Stimulated activated CD4-positive, alpha-beta T cell treated with anti-CD3 and anti-CD28 coated beads, Interleukin-15, amount 100 ng/mL, for 24 hours (primary cell): Measurements from ENCODE around the gene SEMA3C.

Experiments used
- DNase-seq: peaks from one replicate; pipeline ENCODE4 v3.0.0-alpha.2; 2020

SEMA3C gene

DNA sequence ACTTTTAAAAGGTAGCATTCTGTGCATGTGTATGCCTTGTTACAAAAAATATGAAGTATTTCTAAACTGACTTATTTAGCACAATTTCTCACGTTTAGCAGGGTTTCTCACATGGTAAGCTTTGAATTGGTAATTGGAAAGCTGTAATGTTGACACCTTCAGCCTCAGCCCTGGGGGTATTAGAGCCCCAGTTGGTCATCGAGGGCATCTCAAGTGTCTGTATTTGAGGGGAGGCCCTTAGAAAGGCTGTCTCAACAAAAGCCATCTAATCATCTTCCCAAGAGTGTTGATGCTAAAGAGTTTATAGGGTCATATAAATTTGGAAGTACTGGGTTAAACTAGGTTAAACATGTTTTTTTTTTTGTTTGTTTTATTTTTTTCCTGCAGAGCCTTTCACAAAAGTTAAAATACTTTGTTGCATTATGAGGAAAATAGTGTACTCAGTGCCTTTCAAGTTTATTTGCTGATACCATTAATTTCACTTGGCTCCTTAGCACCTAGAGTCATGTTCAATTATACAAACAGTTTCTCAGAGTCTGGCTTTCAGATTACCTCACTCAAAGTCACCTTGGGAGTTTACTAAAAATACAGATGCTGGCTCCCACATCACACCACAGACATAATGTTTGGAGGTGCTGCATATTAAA, 146.4 kb downstream of the SEMA3C start:
- no peak for DNase-seq

DNA sequence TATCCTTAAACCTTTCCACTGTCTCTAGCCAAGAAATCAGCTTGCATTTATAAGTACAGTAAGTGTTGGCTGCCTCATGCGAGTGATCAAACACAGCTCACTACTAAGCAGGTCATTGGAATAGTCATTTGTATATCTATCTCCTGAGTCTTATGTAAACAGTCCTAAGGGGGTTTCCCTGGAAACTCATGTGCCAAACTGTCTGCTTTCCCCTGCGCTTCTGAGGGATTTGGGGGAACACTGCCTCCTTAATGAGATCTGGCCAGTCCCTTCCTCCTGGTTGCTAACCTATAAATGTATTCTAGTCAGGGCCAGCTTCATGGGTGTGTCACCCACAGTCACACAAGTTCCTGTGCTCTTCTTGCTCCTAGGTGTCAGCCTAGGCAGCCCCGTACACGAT, 147.3 kb downstream of the SEMA3C start:
- DNase-seq = no peak

DNA sequence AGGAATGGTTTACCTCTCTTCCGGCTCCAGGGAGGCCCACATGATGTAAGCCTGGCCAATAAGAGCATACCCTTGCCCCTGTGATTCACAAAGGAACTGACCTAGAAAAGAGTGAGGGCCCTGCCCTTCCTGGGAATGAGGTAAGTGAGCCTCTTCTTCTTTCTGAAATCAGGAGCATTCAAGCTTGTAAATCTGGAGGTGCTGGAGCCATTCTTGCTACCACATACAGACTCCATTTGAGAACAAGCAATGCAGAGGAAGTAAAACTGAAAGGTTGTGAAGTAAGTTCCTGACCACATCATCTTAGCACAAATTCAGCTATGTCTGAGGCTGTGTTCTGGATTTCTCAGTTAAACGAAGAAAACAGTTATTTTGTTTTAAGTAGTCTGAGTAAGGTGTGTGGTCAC, 148.2 kb downstream of the SEMA3C start:
- DNase-seq = no peak

DNA sequence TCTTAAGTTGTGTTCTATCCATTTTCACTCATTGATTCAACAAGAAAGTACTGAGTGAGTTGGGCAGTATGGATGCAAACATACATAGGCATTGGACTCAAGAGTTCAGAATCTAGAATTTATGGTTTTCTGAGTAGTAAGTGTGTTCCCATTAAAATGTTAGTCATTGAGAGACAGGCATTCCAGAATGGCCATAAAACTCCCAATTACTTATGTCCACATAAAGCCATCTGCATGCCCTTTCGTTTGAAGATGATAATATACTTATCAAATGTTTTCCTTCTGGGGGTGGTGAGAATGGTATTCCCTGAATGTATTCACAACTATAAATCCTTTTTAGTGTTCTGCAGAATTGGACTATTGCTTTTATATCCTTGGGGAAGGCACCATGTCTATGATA, 148.8 kb downstream of the SEMA3C start:
- DNase-seq = no peak

DNA sequence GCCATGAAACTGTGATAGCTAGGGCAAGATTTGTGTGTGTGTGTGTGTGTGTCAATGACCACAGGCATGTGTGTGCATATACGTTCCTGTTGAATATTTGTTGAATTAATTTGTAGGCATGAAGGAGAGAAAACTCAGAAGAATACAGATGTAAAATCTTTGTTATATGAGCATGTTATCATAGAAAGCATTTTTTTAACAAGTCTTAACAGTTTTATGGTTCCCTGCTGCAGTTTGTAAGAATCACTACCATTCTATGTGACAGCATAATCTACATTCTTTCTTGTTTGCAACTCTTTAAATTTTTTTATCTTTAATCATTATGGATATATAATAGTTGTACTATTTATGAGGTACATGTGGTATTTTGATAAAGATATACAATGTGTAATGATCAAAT, 150.1 kb downstream of the SEMA3C start:
- DNase-seq = no peak

DNA sequence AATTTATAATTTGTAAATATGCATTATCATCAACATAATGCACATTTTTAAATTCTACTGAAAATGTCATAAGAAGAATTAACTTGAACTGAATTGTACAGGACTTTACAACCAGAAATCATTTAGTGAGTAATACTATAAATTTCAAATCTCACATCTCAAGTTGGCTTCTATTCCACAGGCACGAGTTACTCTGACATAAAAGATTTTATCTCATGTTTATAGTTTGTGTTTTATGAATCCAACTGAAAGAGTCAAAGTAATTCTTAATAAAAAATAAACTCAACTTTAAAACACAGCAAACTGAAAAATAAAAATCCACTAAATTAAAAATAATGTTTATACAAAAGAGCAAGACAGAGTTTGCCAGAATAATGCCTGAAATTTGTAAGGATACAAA, 151.2 kb downstream of the SEMA3C start:
- DNase-seq = no peak

DNA sequence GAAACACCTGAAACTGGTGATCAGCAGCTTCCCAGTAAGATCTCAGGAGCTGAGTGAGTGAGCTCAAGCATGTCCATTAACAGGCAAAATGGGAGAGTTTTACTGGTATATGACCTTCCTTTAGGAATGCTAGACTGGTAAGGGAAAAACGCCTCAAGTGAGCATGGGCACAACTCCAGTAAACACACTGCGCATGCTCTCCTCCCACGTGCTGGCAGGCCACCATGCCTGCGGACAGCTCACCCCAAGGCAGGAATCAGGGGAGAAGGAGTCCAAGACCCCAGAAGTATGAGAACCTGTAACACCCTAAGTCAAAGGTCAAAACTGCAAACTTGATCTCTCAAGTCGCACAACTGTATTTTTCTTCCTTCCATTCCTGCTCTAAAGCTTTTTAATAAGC, 152.1 kb downstream of the SEMA3C start:
- no peak for DNase-seq

DNA sequence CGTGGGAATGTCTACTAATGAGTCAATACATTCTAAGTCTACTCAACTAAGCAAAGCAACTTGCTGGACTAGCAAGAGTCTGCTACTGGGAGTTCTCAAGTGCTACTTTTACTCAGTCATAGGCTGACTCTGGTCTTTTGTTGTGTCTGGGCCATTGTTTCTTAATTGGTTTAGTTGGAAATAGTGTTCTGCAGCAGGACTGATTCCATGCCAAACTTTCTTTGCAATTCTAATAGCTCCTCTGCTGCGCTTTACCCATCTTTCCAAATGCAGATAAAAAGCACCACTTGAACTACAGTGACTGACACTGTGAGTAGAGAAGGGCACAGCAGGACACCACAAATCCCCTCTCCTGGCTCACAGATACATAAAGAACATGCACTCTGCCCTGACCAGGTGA, 154.7 kb downstream of the SEMA3C start:
- no peak for DNase-seq

DNA sequence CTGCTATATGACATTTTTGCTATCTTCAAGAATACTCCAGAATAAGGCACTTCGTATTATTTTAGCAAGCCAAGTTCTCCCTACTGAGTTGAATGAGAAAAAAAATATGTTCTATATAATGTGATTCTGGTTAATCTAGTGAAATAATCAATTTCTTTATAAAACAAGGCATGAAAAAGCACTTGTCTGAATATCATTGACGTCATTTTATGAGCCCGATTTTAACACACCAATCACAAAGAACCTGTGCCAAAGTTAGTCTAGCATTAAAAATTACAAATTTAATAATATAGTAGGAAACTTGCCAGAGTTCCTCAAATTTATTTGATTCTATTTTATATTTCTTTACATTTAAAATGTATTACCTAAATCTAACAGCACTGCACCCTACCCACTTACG, 155.1 kb downstream of the SEMA3C start:
- DNase-seq = no peak

DNA sequence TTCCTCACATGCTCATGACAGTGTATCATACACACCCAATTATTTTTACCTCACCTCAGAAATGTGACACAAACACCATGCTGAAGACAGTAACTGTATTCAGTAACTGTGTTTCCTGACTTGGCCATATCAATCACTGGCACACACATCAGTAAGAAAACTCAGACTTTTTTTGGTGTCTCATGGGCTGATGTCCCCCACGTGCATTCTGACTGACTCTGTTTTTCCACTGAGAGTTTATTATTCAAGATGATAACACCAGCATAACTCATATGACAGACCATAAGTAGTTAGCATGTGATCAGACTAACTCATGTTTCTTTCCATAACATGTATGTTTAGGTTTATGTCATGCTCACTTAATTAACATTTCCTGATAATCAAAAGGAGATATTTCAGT, 155.6 kb downstream of the SEMA3C start:
- no peak for DNase-seq

DNA sequence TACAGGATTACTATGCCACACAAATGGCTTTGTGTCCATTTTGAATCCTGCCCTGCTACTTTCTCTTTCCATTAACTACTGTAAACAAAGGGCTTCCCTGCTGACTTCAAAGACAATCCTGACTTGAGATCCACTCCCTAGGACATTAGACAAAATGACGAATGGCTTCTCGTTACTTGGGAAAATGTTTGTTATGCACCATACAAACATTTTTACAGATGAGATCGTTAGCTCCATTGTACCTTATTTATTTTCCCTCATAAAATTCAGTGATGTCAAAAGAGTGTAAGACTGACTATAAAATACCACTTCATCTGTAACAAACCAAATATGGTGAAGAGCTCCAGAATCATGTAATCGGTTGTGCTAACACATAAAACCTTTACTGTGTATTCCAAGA, 158.6 kb downstream of the SEMA3C start:
- no peak for DNase-seq

DNA sequence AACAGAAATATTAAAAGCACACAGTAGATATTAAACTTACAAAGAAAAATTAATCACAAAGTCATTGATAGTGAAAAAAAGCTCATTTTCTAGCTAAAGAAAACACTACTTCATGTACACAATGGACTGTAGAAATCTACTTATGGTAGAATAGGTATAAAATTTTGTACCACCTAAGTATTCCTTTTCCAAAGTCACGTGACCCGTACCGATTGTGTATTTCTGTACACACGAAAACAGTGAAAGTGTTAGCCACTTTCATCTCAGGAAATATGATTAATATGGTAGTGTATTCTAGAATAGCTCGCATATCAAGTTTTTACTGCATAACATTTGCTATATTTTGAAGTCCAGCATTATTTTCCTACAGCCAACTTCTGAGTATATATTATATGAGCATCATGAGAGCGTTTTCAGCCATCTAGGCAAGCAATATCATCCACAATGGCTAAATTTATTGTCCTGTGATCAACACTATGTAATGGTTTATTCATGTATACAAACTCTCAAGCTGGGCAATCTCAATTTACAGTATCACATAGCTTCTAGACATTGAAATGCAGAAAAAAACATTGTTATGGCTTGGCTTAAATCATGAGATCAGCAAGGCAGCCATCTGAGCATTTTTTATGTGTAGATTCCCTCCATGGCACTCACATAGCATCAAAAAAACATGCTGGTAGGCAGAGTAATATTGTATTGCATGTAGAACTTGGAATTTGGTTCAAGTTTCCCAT, 165.7 kb downstream of the SEMA3C start:
- no peak for DNase-seq

DNA sequence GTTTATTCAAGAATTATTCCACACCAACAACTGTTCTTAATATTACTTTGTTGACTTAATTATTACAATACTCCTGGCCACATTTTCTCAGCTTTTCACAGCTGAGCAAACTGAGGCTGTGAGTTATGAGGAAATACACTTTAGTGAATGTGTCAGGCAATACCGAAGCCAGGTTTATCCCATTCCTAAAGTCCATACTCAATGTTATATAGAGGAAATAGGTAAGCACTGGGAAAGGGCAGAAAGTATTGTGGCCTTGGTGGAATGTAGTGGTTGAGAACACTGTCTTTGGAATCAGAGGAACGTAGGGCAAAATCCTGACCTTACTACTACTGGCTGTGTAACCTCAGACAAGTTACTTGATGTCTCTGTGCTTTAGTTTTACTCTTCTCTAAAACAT, 169.6 kb downstream of the SEMA3C start:
- no peak for DNase-seq

DNA sequence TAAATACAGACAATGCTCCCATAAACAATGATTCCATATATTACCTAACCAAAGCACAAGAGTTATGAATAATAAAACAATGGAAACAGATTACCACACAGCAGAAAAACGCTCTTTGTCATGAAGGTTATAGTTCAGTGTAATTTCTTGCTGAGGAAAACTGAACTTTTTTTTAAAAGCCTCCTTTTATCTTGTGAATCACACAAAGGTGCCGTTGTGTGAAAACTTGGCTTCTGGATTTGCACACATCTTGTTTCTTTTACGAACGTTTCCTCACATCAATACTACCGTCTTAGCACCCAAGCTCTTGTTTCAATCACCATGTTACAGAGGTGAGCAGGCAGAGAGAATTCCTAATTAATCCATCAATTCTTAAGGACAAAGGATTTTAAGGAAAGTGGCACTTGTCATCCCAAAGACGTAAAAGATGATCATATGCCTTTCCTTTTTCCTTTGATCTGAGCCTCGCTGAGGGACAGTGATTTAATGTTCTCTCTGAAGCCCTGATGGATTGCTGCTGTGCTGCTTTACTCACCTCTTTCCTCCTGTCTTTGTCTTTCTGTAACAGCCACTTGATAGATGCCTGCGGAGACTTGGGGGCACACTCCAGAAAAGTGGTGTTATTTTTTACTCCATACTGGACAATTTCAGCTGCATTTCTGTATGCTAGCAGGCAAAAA, 170.3 kb downstream of the SEMA3C start:
- DNase-seq = no peak

DNA sequence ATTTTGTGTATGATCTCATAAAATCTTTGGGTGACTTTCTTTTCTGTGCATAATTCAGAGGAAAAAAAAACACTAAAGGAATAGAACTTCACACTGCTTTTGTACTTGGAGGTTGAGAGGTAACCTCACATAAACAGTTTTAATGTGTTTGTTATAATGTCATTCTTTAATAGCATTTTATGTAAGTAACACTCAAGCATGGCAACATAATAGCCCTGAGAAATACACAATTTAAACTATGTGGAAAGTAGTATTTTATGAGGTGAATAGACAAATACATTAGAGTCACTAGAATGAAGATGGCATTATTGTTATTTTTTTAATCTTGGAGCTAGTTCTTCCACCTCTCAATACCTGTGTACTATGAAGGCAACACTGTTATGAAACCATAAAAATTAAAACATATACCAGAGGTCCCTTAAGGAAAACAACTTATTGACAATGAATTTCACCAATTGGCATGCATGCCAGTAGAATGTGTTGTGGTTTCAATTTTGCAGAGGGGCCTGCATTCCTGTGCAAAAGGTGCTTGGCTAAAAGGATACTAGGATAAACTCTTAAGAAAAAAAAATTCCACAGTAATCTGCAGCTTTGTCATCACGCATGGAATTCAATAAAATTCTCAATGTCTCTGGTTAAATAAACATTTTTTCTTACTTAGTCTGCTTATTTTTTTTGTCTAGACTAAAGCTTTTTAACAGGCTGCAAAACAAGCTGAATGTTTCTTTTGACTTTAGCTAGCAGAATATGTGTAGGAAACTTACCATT, 177.9 kb downstream of the SEMA3C start:
- DNase-seq = no peak

DNA sequence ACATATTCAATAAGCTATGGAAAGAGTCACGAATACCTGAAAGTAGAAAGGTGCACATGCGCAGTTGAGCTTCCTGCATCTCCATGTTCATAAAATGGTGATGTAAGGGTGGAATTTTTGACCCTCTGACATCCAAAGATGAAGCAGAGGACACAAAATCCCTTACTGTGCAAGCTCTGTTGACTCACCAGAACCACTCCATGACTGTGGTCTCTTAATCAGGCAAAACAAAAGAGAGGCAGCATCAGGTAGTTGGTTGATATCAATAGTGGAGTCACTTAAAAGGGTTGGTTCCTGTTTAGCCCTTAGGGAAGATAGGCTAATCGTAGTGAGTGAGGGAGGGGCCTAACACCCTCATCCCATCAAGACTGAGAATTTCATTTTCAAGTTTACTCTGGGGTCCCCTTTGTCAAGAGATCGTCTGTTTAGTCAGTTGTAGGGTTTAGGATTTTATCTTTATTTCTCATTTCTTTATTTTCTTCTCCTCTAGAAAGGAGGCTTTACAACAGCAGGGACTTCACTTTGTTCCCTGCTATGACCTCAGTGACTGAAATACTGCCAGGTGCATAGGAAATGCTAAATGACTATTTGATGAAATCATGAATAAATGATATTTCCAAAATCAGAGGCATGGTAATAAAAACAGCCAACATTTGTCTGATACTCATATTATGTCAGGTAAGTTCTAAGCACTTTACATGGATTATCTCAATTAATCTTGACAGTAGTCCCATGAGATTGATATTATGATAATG, 182.3 kb downstream of the SEMA3C start:
- DNase-seq = no peak

DNA sequence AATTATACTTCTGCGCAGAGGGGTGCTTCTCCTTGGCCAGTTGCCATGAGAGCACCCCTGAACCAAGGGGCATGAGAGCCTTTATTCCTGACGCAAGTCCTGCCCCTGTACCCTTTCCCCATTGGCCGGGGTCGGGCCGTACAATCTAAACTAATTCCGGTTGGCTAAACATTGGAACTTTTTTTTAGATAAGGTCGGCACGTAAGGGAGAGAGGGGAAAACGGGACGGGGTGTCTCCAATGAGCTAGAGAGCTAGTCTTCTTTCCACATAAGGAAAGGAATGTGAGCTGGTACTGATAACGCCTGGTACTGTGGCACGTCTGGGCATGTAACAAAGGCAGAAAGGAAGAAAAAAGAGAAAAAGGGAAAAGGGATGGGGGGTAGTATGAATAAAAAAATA, 183.5 kb downstream of the SEMA3C start:
- DNase-seq = no peak

DNA sequence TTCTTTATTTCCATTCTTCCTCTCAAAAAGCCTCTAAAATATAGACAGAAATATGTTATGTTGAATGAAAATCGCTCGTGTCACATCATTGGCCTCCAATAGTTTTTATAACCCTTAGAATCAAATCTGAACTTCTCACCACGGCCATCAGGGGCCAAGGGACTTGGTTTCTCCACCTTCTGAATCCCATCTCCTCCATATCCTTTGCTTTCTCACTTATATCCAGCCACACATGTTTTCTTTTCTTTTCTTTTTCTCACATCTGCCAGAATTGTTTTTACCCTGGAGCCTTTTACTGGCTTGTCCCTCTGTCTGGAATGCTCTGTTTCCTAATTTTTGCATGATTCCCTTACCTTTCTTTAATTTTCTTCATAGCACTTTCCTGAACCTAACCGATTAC, 184.8 kb downstream of the SEMA3C start:
- DNase-seq = no peak

DNA sequence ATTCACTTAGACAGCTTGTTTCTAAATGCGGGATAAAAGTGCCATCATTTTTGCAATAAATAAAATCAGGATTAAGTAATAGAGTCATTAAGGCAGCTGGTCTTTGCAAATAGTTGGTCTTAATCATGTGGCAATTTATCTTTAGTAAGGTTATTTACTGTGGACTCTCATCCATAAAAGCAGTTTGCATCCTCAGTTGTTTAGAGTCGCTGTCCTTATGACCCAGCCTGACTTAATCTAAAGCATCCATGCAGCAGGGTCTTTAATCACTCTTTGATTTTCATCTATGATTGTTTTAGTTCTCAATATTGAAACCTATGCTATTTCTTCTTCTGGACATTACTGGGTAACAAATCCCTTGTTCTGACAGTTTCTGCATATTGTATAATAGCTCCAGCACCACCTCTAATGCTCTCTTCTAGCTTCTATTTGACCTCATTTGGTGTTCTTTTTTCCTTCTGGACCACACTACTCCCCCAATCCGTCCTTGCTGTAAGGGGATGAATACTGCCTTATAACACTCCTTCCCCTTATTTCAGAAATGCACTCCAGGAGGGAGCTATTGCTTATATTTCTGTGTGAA, 185.4 kb downstream of the SEMA3C start:
- no peak for DNase-seq

DNA sequence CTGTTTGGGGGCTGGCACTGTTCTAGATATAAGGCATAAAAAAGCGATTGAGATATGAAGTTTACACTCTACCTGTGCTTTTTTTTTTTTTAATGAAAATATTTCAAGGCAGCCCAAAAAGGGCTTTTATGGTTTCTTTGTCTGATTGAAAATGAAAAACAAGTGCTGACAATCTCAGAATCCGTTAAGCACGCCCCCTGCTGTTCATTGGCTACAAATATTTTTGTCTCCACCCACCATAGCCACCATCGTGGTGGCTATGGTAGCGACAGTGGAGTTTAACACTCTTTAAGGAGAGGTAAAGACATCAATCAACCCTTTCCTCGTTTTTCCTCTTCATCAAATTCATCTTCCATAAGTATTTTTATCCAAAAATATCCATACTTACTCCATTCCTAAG, 186.2 kb downstream of the SEMA3C start:
- DNase-seq = no peak

DNA sequence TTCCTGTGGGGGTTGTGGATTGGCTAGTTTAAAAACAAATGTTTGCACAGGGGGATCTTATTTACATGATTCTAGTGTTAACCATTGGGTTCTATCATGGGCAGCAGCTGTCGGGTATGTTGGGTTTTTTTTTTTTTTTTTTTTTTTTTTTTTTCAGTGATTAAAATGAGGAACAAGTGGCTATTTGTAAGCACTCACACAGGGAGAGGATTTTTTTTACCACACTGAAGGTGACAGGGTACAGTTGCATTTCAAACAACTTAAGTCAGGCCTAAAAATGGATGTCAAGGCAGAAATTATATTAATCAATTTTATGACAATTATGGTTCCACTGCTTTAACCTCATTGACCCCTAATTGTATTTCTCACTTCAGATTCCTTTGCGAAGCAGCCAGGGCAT, 187.6 kb downstream of the SEMA3C start:
- no peak for DNase-seq

DNA sequence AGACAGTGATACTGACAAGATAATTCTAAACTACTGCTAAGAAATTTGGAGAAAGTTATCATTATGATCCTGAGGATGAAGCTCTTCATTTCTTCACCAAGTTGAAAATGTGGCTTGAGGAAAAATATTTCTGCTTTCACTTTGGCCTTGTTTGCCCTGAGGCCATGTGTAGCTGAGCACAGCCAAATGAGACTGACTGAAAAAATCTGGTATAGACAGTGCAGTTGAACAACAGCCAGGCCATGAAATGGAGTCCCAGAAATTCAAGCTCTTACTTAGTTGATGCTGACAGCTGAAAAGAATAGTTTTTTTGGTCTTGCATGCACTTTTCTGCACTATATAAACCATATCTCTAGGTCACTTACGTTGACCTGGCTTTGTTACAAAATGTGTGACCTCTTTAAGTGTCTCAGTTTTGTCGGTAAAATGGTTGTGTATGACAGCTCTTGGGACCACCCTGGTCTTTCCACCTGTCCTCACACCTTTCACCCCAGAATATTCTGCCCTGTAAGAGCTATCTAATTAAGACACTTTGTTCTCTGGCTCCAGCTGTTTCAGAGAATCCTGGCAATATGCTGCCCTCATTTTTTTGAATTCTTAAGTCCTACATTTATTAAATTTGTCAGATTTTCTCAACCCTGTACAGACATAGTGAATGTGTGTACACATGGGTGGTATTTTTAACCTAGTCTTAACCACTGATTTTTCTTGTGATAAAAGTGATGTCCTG, 189.1 kb downstream of the SEMA3C start:
- no peak for DNase-seq
